Measurements from ENCODE around the gene FADS6.

Gene FADS6

DNA sequence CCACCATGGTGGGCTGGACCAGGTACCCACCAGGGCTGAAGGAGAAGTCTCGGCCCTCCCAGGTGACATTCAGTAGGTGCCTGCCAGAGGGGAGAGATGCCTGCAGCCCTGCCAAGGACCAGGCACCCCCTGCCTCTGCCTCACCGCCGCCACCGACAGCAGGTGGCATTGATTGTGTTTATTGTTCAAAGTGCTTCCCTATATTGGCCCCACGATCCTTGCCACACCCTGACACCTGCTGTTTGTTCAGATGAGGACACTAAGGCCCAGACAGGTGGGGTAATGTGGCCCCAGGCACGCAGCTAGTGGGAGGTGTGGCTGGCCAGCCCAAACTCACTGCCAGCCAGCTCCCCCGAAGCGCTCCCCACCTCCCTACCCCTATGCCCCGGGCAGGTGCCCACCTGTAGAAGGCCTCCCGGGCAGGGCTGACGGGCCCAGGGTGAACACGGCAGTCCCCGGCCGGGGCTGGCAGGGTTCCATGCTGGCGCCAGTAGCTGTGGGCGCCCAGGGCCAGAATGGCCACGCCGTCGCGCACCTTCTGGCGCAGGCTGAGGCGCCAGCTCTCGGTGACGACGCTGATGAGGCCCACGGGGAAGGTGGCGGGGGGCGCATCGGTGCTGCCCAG, 41.7 kb downstream of the FADS6 start:
- no peak for DNase-seq

DNA sequence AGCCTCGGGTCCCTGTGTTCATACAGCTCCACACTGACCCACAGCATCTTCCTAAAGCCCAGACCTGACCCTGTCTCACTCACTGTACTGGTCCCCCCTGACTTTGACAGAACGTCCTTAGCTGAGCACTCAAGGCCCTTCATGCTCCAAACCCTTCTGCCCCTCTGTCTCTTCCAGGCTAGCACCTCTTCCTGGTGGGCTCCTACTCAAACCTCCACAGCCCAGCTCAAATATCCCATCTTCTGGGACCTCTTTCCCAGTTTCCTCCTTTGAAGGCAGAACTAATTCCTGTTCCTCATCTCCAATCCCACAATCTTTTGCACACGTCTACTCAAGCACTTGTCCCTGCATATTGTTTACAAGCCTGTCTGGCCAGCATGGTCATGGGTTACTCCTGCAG, 42.5 kb downstream of the FADS6 start:
- no peak for DNase-seq

DNA sequence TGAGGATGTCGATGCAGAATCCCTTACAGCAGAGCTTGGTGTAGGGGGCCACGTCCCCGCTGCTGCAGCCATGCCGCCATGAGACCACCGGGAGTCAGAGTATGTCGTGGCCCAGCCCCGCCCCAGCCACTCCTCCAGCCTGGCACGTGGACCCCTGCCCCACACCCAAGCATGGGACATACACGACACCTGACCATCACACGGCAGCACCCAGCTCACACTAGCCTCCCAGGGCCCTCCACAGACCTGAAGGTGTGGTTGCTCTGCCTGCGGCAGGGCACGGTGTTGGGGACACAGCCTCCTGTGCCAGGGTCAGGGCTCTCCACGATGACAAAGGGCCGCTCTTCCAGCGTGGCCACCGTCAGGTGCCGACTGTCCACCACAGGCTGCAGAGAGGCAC, 43.1 kb downstream of the FADS6 start:
- DNase-seq: no peak

DNA sequence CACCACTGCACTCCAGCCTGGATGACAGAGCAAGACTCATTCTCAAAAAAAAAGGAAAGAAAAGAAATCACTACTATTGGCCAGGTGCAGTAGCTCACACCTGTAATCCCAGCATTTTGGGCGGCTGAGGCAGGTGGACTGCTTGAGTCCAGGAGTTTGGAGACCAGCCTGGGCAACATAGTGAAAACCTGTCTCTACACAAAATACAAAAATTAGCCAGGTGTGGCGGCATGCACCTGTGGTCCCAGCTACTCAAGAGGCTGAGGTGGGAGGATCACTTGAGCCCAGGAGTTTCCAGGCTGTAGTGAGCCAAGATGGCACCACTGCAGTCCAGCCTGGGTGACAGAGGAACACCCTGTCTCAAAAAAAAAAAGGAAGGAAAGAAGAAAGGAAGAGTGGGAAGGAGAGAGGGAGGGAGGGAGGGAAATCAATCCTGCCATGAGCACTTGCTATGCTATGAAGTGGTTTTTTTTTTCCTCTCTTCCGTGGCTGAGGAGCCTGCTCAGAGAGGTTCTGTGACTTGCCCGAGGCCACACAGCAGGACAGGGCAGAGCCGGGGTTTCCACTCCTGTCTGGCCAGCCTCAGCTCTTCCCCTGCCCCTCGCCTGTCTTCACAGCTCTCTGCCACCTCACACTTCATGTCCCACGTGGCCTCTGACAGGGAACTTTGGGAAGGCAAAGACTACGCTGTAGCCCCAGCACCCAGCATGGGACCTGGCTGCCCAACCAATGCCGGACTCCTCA, 44.6 kb downstream of the FADS6 start:
- no peak for DNase-seq

DNA sequence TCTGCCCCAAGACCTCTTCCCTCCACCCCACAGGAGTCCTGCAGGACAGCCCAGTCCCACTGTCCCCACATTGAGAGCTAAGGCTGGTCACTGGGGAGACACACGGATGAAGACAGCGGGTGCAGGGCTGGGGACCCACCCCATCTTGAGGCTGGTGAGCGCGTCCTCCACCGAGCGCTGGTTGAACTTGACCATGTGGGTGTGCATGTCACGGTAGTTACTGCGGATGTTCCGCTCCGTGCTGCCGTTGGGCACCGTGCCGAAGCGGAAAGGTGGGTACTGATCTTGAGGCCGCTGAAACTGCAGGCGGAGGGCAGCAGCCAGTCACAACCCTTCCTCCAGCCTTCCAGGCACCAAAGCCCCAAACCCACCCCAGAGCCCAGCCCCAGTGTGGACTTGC, 46.8 kb downstream of the FADS6 start:
- DNase-seq: no peak

DNA sequence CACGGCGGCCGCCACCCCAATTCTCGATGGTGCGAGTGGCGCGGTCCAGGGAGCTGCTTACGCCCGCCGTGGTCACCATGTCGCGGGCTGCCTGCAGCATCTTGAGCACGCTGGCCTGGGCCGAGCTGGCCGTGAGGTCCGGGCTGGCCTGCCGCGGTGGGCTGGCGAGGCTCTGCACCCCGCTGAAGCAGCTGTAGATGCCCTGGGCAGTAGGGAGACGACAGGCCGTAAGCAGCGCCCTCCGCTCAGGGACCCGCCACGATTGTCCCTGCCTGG, 50.1 kb downstream of the FADS6 start:
- DNase-seq: no peak

DNA sequence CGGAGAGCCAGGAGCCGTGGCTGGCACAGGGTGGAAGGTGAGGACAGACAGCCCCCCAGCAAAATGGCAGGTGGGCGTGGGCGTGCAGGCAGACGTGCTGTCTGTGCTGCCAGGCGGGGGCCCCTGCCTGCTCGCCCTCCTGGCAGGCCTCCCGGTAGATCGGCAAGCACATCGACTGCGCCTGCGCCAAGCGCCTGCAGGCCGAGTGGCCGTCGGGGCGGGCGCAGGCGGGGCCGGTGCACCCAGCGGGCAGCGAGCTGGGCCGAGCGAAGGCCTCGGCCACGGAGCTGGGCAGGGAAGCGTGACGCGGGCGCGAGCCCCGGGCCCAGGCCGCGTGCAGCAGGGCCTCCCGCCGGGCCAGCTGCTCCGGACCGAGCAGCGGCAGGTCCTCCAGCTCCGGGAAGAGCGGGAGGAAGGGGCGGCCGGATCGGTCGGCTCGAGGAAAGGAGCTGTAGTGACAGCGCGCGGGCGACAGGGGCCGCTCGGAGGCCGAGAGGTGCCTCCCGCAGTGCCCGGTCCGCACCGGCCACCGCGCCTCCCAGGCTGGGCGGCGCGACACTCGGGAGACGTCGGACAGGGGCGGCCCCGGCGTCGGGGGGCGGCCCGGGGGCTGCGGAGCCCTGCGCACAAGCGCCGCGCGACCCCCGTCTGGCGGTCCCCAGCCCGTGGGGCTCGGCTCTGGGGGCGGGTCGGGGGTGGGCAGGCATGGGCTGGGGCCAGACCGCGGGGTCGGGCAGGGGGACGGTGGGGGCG, 50.7 kb downstream of the FADS6 start:
- no peak for DNase-seq

DNA sequence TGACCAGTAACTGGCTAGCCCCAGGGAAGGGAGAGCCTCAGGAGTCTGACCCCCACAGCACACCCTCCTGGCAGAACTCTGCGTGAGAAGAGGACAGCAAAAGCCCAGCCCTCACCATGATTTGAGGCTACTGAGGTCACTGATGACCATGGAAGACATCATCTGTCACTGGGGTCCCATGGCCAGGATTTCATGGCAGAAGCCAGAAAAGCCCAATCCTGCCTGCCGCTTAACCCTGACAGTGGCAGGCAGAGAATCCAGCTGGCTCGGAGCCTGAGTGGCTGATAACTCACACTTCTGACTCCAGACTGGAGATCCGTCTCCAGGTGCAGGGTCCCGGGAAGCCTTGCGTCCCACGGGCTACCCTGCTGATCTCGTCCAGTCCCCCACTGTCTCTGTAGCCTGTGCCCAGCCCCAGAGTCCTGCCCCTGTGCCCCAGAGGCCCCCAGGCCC, 51.3 kb downstream of the FADS6 start:
- DNase-seq: no peak

DNA sequence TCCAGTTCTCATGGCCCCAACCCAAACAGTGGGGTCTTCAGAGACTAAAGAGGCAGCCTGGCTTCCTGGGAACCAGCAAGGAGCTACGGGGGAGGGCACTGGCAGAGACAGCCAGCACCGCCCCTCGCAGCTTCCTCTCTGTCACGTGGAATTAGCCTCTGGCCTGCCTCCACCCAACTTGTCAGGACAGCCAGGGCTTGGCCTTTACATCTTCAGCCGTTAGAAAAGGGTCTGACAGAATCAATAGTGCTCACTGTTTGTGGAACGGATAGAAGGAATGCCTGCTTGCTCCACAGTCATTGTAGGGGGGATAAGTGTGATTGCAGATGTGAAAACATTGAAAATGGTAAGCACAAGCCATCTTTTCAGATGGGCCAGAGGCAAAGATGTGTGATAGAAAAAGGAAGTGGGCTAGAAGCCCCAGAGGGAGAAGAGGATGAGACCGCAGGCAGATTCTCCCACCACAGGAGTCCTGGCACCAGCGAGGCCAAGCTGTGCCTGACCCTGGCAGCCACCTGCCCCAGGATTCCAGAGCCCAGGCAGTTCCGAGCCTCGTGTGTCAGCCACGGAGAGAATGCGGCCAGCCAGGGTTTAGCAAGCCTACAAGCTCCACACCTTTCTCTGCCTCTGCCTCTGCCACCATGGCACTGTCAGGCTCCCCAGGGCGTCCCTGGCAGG, 52.3 kb downstream of the FADS6 start:
- DNase-seq: no peak

DNA sequence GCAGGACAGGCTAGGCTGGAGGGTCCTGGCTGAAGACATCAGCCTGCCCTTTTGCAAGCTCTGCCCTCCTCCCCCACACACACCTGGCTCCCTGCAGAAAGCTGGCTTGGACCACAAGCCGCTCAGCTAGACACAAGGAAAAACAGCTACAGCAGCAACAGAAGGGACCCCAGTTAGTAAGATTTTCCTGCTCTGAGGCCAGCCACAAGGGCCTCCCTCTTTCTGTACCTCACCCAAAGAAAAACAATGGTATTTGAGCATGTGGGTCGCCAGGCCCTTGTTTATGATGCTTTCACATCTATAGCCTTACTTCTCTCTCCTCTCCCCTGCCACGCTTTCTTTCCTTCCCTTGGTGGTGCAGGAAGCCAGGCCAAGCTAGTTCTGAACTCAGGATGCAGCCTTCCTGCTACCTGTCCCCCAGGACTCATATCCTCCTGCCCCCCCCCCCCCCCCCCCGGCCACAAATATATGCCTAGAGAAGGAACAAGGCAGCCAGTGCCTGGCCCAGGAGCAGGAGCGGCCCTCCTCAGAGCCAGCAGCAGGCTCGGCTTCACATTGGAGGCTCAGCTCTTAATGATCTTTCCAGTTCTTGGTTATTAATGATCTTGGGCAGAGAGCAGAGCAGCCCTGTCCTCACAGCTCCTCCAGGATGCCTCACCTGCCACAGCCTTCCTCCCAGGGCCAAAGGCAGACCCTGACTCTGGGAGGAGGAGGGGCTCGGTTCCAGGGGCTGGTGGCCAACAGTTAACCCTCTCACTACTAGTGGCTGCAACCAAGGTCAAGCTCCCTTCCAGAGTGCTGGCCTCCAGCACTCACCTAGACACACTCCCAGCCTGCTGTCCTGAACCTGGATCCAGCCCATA, 53.2 kb downstream of the FADS6 start:
- DNase-seq: no peak

DNA sequence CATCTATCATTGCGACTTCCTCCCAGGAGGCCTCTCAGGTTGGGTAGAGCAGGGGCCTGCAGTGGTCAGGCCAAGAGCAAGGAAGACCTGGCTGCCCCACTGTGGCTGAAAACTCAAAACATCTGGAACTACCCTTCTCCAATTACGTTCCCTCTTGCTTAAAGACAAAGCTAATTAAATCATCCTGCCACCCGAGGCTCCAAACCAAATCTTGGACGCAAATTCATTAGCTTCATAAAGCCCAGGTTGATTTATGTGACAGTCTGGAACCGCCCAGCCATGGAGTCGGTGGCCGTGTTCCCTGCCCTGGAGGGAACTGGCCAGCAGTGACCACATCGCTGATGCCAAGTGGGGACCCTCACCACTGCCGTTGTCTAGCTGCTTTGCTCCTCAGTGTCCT, 55.2 kb downstream of the FADS6 start:
- DNase-seq: no peak

DNA sequence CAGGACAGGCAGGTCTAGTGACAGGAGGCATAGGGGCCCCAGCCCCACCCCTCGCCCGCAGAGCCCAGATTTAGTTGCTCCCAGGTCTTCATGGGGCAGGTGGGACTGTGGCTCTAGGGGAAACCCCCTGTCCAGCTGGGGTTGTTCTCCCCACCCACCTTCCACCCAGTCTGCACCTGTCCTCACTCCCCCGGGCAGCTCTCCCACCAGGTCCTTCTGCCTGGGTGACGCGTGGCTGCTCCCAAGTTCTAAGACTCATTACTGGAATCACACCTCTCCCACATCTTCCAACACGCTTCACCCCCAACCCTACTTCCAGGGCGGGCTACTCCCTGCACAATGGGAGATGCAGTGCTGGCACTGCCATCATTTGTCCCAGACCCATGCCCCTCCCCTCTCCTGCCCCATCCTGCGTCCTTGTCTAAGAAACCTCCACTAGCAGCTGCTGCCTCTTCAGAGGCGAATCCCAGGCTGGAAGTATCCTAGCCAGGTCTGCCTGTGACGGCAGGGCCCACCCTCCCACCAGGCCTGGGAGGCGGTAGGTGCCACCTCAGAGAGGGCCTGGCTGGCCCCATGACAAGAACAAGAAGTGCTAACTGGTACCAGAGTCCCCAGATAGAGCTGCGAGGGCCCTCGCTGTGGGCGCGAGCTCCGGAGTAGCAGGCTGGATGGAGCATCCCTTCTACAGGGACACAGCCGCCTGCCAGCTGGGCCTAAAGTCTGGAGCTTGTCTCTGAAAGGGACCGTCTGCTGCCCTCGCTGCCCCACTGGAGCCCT, 56.6 kb downstream of the FADS6 start:
- DNase-seq: no peak

DNA sequence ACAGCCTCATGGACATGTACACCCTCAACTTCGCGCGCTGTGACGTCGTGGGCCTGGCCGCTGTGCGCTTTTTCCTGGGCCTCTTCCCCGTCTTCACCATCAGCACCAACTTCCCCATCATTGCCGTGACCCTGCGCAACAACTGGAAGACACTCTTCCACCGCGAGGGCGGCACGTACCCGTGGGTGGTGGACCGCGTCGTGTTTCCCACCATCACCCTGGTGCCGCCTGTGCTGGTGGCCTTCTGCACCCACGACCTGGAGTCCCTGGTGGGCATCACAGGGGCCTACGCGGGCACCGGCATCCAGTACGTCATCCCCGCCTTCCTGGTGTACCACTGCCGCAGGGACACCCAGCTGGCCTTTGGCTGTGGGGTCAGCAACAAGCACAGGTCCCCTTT, 57.2 kb downstream of the FADS6 start:
- DNase-seq: no peak

DNA sequence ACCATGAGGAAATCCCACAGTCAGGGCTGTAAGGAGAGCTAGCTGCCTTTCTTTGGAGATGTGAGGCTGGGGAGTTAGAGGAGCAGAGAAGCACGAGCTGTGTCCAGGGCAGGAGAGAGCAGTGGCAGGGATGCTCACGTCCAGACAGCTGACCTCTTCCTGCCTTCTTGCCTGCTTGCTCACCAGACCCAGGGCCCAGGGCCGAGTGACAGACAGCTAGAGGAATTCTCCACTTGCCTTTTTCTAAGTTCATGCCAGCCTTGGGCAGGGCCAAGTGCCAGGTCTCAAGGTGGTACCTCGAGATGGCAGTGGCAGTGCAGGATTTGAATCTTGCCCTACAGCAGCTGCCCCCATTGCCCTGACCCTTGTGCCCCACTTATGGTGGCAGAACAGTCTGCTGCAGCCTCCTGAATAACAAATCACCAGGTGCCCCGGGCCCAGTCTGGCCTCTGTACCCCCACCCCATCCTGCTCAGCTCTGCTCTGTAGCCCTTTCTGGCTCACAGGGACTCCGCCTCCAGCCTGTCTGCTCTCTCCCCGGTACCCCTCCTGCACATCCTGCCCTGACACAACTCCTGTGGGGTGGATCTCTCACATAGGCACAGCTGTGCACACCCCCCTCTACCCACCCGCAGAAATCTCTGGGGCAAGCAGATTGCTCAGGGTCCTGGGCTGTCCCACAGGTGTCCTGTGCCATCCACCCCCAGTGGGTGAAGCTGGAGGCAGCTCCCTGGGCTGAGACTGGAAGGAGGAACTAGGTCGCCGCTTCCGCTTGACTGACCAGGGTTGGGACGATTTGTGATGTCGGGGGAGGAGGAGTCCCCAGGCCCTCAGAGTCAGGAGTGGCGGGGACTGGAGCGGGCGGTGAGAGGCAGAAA, 59.7 kb downstream of the FADS6 start:
- DNase-seq: no peak

DNA sequence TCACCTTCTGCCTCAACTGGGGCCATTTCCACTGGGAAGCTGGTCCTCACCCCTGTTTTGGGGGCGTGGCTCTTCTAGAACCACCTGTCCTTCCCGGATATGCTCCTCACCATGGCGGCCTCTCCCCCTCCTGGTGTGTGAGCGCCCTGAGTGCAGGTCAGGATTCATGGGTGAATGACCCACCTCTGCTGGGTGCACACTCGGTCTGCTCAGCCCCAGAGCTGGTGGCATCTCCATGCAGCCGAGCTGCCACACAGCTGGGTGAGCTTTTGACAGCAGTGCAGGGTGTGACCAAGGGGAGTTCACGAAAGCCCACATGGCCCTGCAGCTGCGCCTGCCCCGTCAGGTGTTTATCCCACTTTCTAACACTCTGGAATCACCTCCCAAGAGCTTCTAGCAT, 61.0 kb downstream of the FADS6 start:
- no peak for DNase-seq

DNA sequence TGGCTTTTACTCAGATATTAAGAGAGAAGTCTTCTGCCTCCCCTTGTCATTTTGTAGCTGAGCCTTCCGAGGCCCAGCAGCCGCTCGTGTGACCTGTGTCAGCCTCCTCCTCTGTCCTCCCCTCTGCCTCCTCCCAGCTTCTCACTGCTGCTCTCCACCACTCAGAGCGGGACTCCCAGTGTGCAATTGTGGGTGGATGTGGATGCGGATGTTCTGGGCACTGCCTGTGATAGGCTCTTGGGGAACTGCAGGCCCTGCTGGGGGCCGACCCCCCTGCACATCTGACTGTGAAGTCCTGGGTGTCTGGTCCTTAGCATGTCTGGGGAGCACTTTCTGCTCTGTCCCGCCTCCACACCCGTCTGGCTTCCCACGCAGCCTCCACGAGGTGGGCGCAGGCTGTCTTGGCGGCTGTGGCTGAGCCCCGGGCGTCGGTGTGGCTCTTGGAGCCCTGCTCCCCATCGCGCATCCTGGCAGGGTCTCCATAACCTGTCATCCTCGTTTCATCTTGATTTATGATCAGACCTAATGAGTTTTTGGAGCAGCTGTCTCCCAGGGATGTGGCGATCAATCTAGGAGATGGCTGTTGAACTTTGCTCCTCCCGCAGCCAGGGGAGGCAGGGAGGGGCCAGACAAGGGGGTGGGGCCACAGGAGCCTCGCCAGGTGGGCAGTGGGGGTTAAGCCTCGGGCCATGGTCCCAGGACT, 61.8 kb downstream of the FADS6 start:
- no peak for DNase-seq

DNA sequence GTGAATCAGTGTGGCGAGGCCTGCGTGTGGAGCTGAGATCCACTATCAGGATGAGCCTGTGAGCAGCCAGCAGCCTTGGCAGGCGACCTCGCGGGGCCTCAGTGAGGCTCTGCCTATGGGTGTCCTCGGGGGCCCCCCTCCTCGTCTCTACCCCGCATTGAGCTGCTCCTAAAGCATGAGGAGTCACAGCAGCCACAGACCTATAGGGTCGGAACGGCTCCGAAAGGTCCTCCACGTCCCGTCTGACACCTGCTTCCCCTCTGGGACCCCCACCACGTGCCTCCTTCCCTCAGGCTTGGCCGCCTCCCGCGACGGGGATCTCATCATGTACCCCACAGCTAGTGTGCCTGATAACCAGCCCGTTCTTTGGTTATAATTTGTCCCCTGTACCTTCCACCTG, 62.6 kb downstream of the FADS6 start:
- no peak for DNase-seq

DNA sequence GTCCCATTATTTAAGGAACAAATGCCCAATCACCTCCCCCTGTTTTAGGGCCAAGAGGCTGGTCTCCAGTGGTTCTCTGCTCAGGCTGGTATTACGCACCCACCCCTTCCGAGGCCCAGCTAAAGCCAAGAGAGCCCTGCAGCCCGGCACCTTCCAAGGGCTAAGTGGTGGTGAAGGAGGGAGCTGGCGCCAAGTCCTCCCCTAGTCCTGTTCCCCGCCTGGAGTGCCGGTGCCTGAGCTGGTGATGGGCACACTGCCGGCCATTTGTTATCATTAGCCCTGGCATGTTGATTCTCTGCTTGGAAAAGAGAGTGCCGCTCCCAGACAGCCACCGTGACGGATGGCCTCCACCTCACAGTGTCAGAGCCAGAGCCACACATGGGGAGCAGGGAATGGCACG, 65.6 kb downstream of the FADS6 start:
- DNase-seq: no peak

Data from CD4-positive, alpha-beta T cell treated with Interleukin-4 for 4 hours (primary cell).